ENCODE data around the gene TIMELESS.
"Not testable (repeated sequence)": the region's sequence is repeated elsewhere in the genome, so short reads cannot be mapped to it uniquely, and the experiment has no call there.

Gene TIMELESS

GRCh38 chr12:56468216-56469006, 19.2 kb upstream of the TIMELESS start, which contains the start of gene SPRYD4:
SPRYD4 (plus strand) TSS chr12:56468578; CDS start chr12:56468592, 14 bp downstream.
- DNase-seq, result peak; percentile 95

GRCh38 chr12:56462565-56462964, 13.3 kb upstream of the TIMELESS start:
- no peak for DNase-seq

- DNase-seq, result no peak
Measured at GRCh38 chr12:56461235-56462159, 12.3 kb upstream of the TIMELESS start.

DNA sequence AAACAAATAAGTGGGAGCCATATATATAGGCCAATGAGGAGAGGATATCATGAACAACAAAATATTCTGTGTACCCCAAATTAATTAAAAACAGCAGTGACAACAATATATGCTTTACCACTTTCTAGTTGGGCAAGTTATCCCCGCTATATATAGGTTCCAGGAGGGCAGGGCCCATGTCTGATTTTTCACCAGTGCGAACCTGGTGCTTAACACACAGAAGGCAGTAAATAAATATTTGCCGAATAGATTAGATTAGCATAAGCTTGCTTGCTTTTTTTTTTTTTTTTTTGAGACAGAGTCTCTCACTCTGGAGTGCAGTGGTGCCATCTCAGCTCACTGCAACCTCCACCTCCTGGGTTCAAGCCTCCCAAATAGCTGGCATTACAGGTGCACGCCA, 8.6 kb upstream of the TIMELESS start:
- no peak for DNase-seq

DNA sequence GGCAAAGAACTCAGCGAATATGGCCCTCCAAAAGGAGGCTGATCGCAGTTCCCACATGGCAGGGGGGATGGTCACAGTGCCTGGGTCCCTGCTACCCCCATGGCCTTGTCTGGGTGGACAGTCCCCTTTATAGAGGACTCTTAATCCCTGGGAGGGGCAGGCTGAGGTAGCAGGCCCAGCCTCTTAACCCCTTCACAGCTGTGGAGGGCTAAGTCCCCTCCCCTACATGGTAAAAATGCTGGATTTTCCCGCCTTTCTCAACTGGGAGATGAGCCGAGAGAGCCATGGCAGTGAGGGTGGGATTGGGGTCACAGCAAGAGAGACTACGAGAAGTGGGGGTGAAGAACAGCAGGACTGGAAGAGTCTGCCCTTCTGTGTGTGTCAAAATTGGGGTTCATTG, 5.3 kb upstream of the TIMELESS start, which contains the start of gene MIP:
TSS of gene MIP (minus strand) at position 101 of the 400 bp plus-strand sequence. CDS start at position 57, 44 bp downstream.
- no peak for DNase-seq

DNA sequence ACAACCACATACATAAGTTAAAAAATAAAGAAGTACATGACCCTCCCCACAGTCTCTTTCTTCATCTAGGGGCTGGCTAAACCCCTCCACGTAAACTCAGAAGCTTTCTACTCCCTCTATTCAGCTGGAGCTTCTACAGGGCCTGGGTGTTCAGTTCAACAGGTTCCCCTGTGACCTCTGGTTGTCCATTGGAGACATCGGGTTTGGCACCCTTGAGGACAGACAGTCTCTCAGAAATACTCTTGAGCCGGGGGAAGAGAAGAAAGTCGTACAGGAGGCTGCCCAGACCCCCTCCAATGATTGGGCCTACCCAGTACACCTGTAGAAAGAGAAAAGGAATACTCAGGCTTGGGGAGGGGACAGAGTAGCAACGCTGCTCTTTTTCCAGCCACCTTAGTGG, 1.9 kb upstream of the TIMELESS start:
- no peak for DNase-seq

GRCh38 chr12:56450241-56450640, 1.0 kb upstream of the TIMELESS start:
- DNase-seq, result no peak

- DNase-seq, result no peak
Measured at GRCh38 chr12:56449622-56449984, 377 bp upstream of the TIMELESS start.

GRCh38 chr12:56443208-56443607, 6.0 kb downstream of the TIMELESS start:
- DNase-seq, result not testable (repeated sequence)

DNA sequence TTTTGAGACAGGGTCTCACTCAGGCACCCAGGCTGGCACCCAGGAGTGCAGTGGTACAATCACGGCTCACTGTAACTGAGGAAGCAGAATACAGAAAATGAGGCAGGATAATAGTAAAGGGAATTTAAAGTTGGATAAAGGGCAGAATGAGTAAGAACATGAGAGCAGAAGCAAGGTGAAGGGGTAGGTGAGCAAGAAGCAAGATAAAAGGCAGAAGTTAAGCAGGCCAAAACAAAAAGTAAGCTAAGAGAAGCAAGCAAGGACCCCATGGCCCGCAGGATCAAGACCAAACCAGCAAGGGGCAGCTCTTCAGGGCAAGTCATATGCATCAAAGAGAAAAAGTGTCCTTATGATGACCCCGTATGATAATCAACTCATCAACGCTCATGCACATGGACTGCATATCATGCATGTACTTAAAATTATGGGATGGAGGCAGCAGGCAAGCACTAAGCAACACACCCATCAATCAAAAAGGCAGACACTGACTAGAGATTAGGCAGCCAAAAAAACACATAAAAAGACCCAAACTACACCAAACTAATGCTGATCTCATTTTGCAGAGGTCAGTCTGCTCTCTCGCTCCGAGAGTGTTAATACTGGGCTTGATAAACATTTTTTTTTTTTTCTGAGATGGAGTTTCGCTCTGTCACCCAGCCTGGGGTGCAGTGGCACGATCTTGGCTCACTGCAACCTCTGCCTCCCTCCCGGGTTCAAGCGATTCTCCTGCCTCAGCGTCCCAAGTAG, 11.6 kb downstream of the TIMELESS start:
- DNase-seq, result no peak

DNA sequence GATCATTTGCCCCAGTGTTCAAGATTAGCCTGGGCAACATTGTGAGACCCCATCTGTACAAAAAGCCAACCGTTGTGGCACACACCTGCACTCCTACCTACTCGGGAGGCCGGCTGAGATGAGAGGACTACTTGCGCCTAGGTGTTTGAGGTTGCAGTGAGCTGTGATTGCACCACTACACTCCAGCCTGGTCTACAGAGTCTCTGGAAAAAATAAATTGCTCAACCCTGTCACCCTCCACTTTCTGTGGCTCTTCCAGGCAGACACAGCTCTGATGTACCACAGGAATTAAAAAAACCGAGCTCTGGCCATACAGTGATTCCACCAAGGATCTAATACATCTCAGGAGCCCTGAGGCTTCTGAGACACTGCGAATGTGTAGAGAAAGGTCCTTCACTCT, 14.4 kb downstream of the TIMELESS start:
- DNase-seq, result no peak

GRCh38 chr12:56431850-56432249, 17.4 kb downstream of the TIMELESS start:
- no peak for DNase-seq

- DNase-seq, result no peak
Measured at GRCh38 chr12:56431288-56431687, 17.9 kb downstream of the TIMELESS start.

GRCh38 chr12:56425940-56426438, 23.2 kb downstream of the TIMELESS start:
- no peak for DNase-seq

DNA sequence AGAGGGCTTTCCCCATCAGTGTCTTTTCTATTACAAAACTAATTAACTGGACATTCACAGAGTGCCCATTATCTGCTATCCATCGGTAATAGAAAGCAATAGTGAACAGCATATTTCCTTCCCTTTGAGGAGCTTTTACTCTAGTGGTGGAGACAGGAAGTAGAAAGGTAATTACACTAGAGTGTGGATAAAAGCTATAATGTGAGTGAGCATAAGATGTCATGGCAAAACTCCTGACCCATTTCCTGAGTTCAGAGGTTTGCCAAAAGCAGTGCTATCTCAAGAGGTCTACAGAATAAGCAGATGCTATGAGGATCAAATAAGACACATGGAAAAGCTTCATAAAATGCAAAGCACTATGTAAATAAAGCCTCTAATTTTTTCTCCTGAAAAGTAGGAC, 24.0 kb downstream of the TIMELESS start:
- DNase-seq, result no peak

- no peak for DNase-seq
Measured at GRCh38 chr12:56420411-56420810, 28.8 kb downstream of the TIMELESS start.

DNA sequence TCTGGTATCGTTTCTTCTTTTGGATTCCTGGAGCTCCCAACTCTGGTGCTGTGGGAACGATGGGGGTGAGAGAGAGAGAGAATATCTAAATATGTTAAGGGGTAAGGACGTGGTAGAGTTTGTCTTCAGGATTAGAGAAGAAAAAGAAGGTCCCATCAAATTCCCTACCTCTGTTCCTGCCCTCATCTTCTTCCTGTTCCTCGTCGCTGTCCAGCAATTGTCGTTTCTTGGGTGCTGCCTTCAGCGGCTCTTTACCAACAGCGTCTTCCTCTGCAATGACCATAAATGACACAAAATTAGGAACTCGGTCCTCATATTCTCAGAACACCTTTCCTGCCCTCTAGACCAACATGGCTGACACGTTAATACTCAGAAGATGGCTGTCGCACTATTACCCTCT, 31.5 kb downstream of the TIMELESS start:
- no peak for DNase-seq

DNA sequence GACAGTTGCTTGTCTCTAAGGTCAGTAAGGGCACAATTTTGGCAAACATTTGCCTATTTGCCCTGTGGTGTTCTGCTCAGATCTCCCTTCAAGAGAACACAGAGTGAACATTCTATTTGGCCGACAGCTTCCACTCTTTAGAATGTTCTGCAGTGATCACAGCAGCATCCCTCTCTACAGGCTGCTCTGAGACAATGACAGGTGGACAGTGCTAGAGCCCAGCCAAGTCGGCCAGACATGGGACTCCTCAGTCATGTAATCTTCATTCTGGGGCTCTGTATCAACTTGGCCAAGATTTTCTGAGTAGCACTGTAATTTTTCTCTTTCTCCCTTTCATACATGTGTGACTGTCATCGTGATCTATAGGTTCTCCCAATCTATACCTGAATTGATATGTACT, 34.8 kb downstream of the TIMELESS start:
- no peak for DNase-seq

- no peak for DNase-seq
Measured at GRCh38 chr12:56413392-56413791, 35.8 kb downstream of the TIMELESS start.

GRCh38 chr12:56411781-56412639, 37.2 kb downstream of the TIMELESS start:
- no peak for DNase-seq

- DNase-seq, result no peak
Measured at GRCh38 chr12:56410768-56411167, 38.5 kb downstream of the TIMELESS start.

Data from CD4-positive, alpha-beta T cell treated with Interleukin-4 for 1 hour (primary cell).